NCI-H2196 treated with DMSO at 0.1 percent for 48 hours (cell line): ENCODE measurements around the gene OR4L1.
"Not testable (repeated sequence)": the region's sequence is repeated elsewhere in the genome, so short reads cannot be mapped to it uniquely, and the experiment has no call there.

ENCODE experiments used
- DNase-seq: peaks from one replicate; lab custom pipeline; 2025; ENCODE audit not compliant: unreplicated experiment; lab: John Stamatoyannopoulos, UW

Gene OR4L1

GRCh38 chr14:20059745-20060144, at the start of gene OR4L1:
Gene OR4L1 (plus strand): TSS chr14:20060045. CDS start chr14:20060045, 0 bp downstream.
- DNase-seq = no peak

- no peak for DNase-seq
Observed at GRCh38 chr14:20019257-20019865, 40.5 kb upstream of the OR4L1 start, which contains the start of gene OR4K14. Gene OR4K14 (minus strand): TSS chr14:20019307. CDS start chr14:20015193, 4,114 bp downstream.

- no peak for DNase-seq
Observed at GRCh38 chr14:20031058-20031457, 28.8 kb upstream of the OR4L1 start.

- no peak for DNase-seq
Observed at GRCh38 chr14:20035449-20035848, 24.4 kb upstream of the OR4L1 start.

- no peak for DNase-seq
Observed at GRCh38 chr14:20035938-20036337, 23.9 kb upstream of the OR4L1 start, which contains the start of gene OR4K13. Gene OR4K13 (minus strand): TSS chr14:20036038. CDS start chr14:20034758, 1,280 bp downstream.

- DNase-seq = no peak
Observed at GRCh38 chr14:20044243-20044642, 15.6 kb upstream of the OR4L1 start.

GRCh38 chr14:20048202-20048601, 11.6 kb upstream of the OR4L1 start:
- DNase-seq = no peak

- DNase-seq = no peak
Observed at GRCh38 chr14:20092050-20092449, 32.2 kb downstream of the OR4L1 start.

GRCh38 chr14:20093442-20093841, 33.6 kb downstream of the OR4L1 start:
- no peak for DNase-seq

GRCh38 chr14:20098926-20099770, 39.3 kb downstream of the OR4L1 start:
- DNase-seq = not testable (repeated sequence)

GRCh38 chr14:20110438-20110837, 50.6 kb downstream of the OR4L1 start, which contains the start of gene OR4K17:
Gene OR4K17 (plus strand): TSS chr14:20110739. CDS start chr14:20117500, 6,761 bp downstream.
- no peak for DNase-seq
